GM21576 (cell line): Measurements from ENCODE around the gene LETM1.

Experiments used
- ATAC-seq: cut with Tn5 transposase; IDR thresholded peaks from one replicate; pipeline ENCODE4 v1.9.1; 2021; ENCODE audit warnings: mild to moderate bottlenecking, moderate library complexity; ENCODE audit not compliant: unreplicated experiment

LETM1 gene

DNA sequence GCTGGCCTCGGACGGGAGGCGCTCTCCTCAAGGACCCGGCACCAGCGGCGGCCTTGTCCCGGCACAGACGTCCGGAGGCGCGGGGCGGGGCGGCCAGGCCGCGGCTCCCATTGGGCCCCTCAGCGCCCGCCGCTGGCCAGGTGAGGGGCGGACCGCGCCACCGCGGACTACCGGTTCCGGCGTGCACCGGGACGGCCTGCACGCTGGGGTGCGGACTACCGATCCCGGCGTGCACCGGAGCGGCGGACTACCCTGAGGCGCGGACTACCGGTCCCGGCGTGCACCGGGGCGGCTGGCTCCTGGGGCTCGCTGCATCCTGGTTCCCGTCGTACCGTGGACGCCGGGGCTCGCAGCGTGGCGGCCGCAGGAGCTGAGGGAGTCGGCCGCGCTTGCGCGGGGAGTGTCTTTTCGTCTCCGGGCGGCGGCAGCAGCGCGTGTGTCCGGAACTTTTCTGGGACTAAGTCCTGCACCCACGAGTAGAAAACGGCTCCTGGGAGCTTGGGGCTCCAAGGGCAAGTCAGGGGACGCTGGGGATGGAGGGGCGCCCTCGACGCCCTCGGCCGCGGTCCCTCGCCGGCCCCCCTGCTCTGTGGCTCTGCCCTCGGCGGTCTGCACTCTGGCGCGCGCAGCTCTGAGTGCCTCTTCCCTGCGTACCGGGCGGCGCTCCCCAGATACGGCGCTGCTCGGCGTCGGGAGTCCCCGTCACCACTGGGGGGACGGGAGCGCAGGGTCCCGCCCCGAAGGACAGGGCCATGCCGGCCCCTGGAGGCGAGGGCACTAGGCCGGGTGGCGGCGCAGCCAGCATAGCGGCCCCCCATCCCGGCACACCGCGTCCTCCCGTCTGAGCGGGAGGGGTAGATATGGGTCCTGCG lies at the start of gene LETM1:
Gene LETM1, minus strand, starts transcription at position 86 of the 872 bp plus-strand sequence. CDS start 206 bp downstream, outside the sequence.
- ATAC-seq = peak; percentile 90

- no peak for ATAC-seq
Observed at GRCh38 chr4:1904042-1904441, 48.1 kb upstream of the LETM1 start.

DNA sequence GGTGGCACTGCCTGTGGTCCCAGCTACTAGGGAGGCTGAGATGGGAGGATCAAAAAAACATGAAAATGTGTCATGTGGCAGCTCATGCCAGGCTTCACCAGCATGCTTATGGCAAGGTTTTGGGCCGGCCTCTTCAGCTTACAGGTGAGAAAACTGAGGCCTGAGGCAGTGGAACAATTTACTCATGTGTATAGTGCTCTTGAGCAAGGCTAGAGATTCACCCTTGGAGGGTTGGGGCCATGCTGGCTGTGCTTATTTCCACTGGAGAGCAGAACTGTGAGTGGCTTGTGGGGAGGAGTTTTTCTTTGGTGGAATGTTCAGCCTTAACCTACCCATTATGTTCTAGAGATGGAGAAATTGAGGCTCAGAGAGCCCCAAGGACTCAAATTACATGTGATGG lies 47.1 kb upstream of the LETM1 start:
- ATAC-seq = no peak

GRCh38 chr4:1902243-1902642 lies 46.3 kb upstream of the LETM1 start:
- ATAC-seq = no peak

- no peak for ATAC-seq
Observed at GRCh38 chr4:1901127-1901526, 45.2 kb upstream of the LETM1 start.

DNA sequence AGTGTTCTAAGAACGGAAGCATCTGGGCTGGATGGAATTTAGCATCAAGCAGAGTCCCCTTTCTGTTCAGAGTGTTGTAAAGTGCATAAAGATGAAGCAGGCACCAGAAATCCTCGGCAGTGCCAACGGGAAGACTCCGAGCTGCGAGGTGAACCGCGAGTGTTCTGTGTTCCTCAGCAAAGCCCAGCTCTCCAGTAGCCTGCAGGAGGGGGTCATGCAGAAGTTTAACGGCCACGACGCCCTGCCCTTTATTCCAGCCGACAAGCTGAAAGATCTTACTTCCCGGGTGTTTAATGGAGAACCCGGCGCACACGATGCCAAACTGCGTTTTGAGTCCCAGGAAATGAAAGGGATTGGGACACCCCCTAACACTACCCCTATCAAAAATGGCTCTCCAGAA lies 44.7 kb upstream of the LETM1 start:
- no peak for ATAC-seq

- no peak for ATAC-seq
Observed at GRCh38 chr4:1900087-1900433, 44.1 kb upstream of the LETM1 start.

- peak; percentile 77 for ATAC-seq
Observed at GRCh38 chr4:1899149-1900086, 43.5 kb upstream of the LETM1 start.

GRCh38 chr4:1898681-1899080 lies 42.7 kb upstream of the LETM1 start:
- no peak for ATAC-seq

- no peak for ATAC-seq
Observed at GRCh38 chr4:1898007-1898406, 42.1 kb upstream of the LETM1 start.

DNA sequence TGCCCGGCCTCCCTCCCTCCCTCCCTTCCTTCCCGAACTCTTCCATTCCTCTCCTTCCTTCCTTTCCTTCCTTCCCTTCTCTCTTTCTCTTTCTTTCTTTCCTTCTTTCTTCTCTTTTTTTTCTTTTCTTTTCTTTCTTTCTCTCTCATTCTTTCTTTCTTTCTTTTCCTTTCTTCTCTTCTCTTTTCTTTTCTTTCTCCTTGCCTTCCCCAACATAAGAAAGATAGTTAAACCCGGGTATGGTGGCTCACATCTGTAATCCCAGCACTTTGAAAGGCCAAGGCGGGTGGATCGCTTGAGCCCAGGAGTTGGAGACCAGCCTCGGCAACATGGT lies 40.7 kb upstream of the LETM1 start:
- no peak for ATAC-seq

DNA sequence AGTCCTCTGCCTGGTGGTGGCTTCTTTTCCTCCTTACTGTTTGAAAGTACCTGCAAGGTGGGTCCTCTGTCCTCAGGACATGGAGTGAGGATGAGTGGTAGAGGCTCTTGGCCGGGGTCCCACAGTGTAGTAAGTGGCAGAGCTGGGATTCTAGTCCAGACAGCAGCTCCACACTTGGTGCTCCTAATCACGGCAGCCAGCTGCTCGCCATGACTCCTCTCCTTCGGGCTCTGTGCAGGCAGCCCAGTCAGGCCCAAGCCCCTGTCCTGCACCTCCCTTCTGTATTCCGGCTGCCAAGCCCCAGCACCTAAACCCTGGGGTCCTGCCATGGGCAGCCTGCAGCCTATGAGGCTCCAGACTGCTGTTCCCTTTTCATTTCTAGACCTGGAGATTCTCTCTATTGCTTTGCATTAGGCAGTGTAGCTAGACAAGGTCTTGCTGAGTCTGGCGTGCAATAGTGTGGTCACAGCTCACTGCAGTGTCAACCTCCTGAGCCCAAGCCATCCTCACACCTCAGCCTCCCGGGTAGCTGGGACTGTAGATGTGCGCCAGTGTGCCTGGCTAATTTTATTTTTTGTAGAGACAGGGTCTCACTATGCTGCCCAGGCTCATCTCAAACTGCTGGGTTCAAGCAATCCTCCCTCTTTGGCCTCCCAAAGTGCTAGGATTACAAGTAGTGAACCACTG lies 40.2 kb upstream of the LETM1 start:
- ATAC-seq = no peak

DNA sequence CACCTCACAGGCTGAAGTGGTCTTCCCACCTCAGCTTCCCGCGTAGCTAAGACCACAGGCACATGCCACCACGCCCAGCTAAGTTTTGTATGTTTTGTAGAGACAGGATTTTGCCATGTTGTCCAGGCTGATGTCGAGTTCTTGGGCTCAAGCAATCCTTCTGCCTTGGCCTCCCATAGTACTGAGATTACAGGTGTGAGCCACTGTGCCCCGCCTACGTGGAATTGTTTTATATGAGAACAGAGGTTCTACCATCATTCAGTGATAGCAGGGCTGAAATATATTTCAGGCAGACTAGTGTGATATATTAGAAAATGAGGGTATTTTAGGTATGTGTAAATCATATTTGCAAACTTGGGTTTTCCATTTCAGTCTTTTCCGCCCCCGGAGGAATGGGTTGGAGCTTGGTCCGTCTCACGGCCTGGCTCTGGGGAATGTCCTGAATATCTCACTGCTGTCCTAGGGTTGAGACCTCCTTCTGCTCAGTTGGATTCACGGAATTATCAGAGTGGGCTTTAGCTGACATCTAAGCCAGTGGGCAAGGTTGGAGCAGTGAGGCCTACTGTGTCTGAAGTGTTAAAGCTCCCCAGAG lies 35.1 kb upstream of the LETM1 start:
- no peak for ATAC-seq

DNA sequence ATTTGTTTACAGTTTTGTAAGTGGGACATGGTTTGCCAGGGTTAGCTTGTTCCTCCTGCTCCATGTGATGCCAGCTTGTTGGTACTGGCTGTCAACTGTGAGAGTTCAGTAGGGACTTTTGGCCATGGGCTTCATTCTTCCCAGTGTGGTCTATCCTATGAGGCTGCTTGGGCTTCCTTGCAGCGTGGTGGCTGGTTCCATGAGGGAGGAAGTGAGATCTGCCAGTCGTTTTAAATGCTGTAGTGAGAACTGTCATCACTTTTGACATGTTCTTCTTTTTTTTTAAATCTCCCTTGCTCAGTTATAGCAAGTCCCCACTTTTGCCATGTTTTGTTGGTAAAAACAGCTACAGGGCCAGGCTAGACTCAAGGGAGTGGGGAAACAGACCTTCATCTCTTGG lies 31.1 kb upstream of the LETM1 start:
- ATAC-seq = no peak

DNA sequence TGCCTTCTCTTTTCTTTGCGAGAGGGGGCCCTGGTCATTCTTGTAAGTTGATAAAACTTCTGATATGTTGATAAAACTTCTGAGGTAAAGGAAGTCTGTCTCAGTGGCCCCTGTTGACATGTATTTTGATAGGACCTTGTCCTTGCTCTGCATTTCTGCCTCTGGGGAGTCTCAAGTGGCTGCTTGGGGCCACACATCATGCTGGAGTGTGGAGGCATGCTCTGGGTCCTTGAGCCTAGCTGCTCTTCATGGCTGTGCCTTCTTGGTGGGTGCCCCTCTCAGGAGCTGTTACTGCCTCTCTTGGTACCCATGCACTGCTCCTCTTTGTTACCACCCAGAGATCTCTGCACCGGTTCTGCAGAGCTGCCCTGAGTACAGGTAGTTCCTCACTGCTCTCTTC lies 29.5 kb upstream of the LETM1 start:
- ATAC-seq = no peak

DNA sequence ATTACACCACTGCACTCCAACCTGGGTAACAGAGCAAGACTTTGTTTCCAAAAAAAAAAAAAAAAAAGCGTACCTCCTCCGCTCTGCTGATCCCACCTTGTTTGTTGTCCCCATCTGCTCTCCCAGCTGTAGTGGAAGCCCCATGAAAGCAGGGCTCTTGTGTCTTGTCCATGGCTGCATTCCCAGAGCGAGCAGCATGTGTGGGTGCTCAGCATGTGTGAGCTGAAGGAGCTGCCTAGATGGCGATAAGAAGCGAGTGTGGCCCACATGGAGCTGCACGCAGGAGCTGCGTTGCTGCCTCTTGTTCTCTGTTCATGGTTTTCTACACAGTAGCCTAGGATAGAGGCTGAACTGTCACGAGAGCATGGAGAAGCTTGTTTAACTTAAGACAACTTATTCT lies 27.6 kb upstream of the LETM1 start:
- no peak for ATAC-seq

GRCh38 chr4:1882850-1883271 lies 26.9 kb upstream of the LETM1 start:
- ATAC-seq = no peak

DNA sequence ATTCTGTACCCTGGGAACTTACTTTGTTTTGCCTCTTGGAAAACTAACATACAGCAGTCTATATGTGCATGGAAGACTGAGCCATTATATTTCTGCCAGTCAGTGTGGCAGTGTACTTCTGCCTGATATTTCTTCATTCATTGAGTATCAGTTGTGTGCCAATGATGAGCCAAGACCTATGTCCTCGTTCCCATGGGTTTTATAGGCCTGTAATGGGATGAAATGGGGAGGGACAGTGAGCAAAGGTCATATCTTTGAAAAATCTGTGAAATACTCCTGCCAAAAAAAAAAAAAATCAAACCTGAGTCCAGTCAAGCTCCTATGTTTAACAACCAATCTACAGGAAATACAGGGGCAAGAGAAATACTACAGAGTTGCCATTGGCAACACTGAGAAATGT lies 24.4 kb upstream of the LETM1 start:
- ATAC-seq = no peak

DNA sequence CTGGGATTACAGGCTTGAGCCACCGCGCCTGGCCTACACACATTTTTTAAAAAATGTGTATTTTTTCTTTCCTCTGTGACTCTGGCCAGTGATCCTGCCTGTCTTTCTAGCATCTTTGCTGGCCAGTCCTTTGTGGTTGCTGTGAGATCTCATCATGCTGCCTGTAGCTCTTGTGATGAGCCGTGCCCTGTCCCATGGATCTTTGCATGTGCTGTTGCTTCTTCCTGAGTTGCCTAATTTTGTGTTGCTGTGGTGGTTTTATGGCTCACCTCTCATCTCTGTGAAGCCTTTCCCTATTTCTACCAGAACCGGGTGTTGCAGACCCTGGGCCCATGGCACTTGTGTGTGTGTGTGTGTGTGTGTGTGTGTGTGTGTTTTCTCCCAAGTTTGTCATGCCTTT lies 23.5 kb upstream of the LETM1 start:
- ATAC-seq = no peak

- no peak for ATAC-seq
Observed at GRCh38 chr4:1874201-1874600, 18.2 kb upstream of the LETM1 start.

DNA sequence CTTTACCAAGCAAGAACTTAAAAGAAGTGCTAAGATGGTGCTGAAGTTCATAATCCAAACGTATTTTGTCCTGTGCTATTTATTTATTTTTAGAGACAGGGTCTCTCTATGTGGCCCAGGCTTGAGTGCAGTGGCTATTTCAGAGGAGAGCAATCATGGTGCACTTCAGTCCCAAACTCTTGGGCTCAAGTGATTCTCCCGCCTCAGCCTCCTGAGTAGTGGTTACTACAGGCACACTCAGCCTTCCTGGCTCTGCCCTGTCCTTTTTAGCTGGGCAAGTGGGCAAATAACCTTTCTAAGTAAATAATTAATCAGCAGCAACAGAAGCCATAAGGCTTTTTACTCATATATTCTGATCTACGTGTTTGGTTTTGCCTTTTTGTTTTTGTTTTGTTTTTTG lies 17.8 kb upstream of the LETM1 start:
- ATAC-seq = no peak
